OCI-LY1 (cell line): ENCODE data around the gene SETD9.

ENCODE experiments used
- CTCF ChIP-seq: fragments of 200-600 bp; sonication (generic), shearing (Covaris generic); IDR thresholded peaks from 2 replicates; pipeline ENCODE4 v1.5.1; 2017; ENCODE audit warnings: mild to moderate bottlenecking, antibody characterized with exemption, low read length, moderate library complexity, mixed read lengths
- EZH2 ChIP-seq: fragments of 200-600 bp; sonication (generic), shearing (Covaris generic); IDR thresholded peaks from 2 replicates; pipeline ENCODE4 v1.8.0; 2017; ENCODE audit warnings: borderline replicate concordance, mixed run types, mild to moderate bottlenecking, antibody characterized with exemption, low read length, moderate library complexity, mixed read lengths

- no peak for TF ChIP-seq CTCF
- TF ChIP-seq EZH2 = no peak
Observed at GRCh38 chr5:56947052-56947451, 37.7 kb downstream of the SETD9 start.
